ENCODE data around the gene TAF5L. TPM values are rescaled to one million over a fixed set of nuclear protein-coding genes. Genes with fewer than 3 reads are reported as not detected.
"Not testable (repeated sequence)": the region's sequence is repeated elsewhere in the genome, so short reads cannot be mapped to it uniquely, and the experiment has no call there.

TAF5L gene
- total and polyA plus RNA-seq, 10 donors = 7.0 to 24.7 (median 17.8) TPM

DNA sequence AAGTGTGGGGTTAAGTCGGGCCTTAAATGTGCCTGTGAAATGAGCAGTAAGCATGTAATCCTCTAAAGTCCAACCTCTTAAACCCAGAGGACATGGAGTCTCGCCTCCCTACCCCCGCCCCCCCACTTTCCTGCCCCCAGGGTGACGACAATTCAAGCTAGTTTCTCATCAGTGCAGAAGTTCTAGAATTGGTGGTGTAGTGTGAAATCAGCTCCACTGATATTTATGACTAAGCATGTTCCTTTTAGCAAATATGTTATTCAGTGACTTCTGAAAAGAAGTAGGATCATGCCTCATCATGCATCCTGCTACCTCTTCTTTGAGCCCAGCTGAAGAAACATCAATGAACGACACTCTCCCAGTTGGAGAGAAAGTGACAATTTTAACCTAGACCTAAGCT is 64.8 kb downstream of the TAF5L start:
- 71 to 83% (median 80%) methylated on average over 5 of the region's 5 CpGs for WGBS, 5 donors
- DNase-seq = no peak
- peaks cover 9 to 31% (median 27%) of the 10 kb centered on the region in 6 donors for H3K4me1 ChIP-seq
- TF ChIP-seq POLR2A (IDR thresholded peaks at IDR 0.05) = no peak
- TF ChIP-seq, protein P1, sequence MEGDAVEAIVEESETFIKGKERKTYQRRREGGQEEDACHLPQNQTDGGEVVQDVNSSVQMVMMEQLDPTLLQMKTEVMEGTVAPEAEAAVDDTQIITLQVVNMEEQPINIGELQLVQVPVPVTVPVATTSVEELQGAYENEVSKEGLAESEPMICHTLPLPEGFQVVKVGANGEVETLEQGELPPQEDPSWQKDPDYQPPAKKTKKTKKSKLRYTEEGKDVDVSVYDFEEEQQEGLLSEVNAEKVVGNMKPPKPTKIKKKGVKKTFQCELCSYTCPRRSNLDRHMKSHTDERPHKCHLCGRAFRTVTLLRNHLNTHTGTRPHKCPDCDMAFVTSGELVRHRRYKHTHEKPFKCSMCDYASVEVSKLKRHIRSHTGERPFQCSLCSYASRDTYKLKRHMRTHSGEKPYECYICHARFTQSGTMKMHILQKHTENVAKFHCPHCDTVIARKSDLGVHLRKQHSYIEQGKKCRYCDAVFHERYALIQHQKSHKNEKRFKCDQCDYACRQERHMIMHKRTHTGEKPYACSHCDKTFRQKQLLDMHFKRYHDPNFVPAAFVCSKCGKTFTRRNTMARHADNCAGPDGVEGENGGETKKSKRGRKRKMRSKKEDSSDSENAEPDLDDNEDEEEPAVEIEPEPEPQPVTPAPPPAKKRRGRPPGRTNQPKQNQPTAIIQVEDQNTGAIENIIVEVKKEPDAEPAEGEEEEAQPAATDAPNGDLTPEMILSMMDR (IDR thresholded peaks at IDR 0.05 in 8 of 11, conservative IDR thresholded peaks at IDR 0.05 in 3 of 11) = no peak
- TF ChIP-seq POLR2AphosphoS5 (IDR thresholded peaks at IDR 0.05) = no peak
- no peaks in the 10 kb centered on the region for H3K9me3 ChIP-seq
- intact Hi-C loops (cut with DNase I; ENCODE audit: low total_unique reads) = no loop called here
- H3K4me3 ChIP-seq = no peak overlapping the region
- H3K36me3 ChIP-seq = no peaks in the 10 kb centered on the region
- H3K27ac ChIP-seq = no peak overlapping the region
- H3K27me3 ChIP-seq (replicated peaks in 1 of 7) = no peaks in the 10 kb centered on the region

DNA sequence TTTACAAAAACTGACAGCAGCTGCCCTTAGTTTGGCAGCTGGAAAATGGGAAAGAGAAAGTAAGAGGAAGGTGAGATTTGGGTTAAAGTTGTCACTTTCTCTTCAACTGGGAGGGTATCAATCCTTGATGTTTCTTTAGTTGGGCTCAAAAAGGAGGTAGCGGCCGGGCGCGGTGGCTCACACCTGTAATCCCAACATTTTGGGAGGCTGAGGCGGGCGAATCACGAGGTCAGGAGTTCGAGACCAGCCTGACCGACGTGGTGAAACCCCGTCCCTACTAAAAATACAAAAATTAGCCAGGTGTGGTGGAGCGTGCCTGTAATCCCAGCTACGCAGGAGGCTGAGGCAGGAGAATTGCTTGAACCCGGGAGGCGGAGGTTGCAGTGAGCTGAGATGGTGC is 65.8 kb downstream of the TAF5L start:
- DNase-seq; H3K36me3 ChIP-seq; intact Hi-C loops (cut with DNase I; ENCODE audit: low total_unique reads); H3K4me3 ChIP-seq; H3K27me3 ChIP-seq (replicated peaks in 1 of 7); H3K9me3 ChIP-seq; H3K27ac ChIP-seq: not testable (repeated sequence)
- H3K4me1 ChIP-seq = peaks cover 9 to 41% (median 37%) of the 10 kb centered on the region in 6 donors
- WGBS, 5 donors = 89 to 98% (median 95%) methylated on average over 15 of the region's 15 CpGs

DNA sequence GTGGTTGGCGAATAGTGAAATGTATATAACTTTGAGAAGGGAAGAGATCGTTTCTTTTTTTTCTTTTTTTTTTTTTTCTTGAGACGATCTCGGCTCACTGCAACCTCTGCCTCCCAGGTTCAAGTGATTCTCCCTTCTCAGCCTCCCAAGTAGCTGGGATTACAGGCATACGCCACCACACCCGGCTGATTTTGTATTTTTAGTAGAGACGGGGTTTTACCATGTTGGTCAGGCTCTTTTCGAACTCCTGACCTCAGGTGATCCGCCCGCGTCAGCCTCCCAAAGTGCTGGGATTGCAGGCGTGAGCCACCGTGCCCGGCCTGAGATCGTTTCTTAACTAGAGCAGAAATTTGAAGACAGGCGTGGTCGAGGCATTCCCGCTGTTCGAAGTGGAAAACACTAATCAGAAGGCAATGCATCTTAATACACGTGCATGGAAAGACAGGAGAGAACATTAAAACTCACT is 66.6 kb downstream of the TAF5L start:
- WGBS, 5 donors = 30 to 45% (median 39%) methylated on average over 20 of the region's 20 CpGs
- Histone ChIP-seq H3K4me3 (peak overlapping the region; percentile 60 to 99 (median 94)), H3K4me1 (peaks cover 9 to 49% (median 41%) of the 10 kb centered on the region in 6 donors), H3K27ac (peak overlapping the region; percentile 80 to 94 (median 90))
- H3K27me3 ChIP-seq (replicated peaks in 1 of 7); H3K9me3 ChIP-seq; H3K36me3 ChIP-seq: not testable (repeated sequence)
- intact Hi-C loops (cut with DNase I; ENCODE audit: low total_unique reads) = loop anchor here (5.0 kb wide), 1 partner anchor 68 kb away; the partner anchor contains the start of genes TAF5L and URB2
- DNase-seq = peak; percentile 81

DNA sequence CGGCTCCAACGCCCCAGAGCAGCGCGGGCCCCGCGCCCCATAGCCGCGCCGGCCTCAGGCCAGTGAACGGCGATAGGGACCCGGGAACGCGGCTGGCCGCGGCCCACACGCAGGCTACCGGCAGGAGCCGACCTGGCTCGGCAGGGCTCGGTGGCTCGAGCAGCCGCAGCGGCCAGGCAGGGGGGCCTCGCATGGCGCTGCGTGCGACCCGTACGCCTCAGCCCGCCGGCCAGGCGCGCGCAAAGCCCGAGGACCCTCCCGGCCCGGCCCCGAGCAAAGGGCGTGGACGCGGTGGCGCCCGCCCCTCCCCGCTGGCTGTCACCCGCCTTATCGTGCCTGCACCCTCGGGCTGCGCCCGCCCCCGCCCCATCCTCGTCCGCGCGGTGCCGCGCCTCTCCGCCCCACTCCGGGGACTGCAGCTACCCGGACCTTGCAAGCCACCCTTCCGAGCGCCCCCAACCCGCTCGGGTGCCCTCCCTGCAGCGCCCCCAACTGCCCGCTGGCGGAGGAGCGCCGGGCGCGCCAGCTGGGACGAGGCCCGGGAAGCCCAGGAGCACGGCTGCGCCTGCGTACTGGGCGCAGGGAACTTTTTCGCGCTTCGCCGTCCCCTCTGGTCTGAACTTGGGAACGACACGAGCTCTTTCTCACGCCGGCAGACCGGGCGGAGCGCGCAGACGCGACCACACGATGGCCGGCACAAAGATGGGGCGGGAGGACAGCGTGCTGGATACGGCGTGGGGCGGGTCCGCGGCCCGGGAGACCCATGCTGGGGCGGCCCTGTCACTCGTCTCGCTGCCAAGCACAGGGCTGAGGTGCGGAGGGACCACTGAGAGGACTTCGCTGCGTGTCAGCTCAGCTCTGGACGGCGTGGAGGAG is 67.2 kb downstream of the TAF5L start, which contains the start of gene ABCB10:
TSS of gene ABCB10 (minus strand) at position 248 of the 876 bp plus-strand sequence. CDS start at position 193, 55 bp downstream.
- DNase-seq = peak; percentile 98
- WGBS, 5 donors = 0 to 1% (median 0%) methylated on average over 21 to 109 of the region's 109 CpGs
- intact Hi-C loops (cut with DNase I; ENCODE audit: low total_unique reads) = loop anchor here (5.0 kb wide), 1 partner anchor 69 kb away; the partner anchor contains the start of genes TAF5L and URB2
- peak within 1 kb of the TSS; percentile 60 to 99 (median 94) for H3K4me3 ChIP-seq
- peaks cover 9 to 55% (median 44%) of the 10 kb centered on the region in 6 donors for H3K4me1 ChIP-seq
- H3K27me3 ChIP-seq (replicated peaks in 1 of 7) = no peaks in the 10 kb centered on the region
- no peaks in the 10 kb centered on the region for H3K36me3 ChIP-seq
- H3K9me3 ChIP-seq = no peaks in the 10 kb centered on the region
- peak within 1 kb of the TSS; percentile 80 to 94 (median 90) for H3K27ac ChIP-seq
- TF ChIP-seq, protein P1 (IDR thresholded peaks at IDR 0.05 in 8 of 11, conservative IDR thresholded peaks at IDR 0.05 in 3 of 11) = peak; percentile 65 to 95 (median 87)
- TF ChIP-seq POLR2AphosphoS5 (IDR thresholded peaks at IDR 0.05) = peak; percentile 85 to 92 (median 90)
- peak; percentile 7 to 61 (median 10) for TF ChIP-seq POLR2A (IDR thresholded peaks at IDR 0.05)

DNA sequence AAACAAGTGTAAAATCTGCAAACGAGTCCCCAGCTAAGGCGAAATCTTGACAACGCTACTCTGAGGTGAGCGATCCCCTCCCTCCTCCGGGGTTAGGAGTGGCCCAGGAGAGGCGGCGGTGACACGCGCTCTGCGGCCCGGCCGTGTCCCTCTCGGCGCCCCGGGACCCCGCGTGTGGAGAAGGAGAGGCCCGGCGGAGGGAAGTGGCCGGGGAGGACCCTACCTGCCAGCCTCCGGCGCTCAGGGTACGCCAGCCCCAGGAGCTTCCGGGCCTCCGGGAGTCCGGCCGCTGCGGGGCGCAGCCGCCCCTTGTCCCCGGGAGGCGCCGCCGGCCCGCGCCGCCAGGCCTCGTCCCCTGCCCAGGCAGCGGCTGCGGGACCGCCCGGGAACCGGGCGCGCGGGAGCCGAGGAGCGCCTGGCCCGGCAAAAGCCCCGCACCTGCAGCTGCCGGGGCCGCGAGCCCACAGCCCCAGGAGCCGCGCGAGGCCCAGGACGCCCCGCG is 68.0 kb downstream of the TAF5L start:
- Histone ChIP-seq H3K9me3 (no peaks in the 10 kb centered on the region), H3K4me1 (peaks cover 9 to 63% (median 51%) of the 10 kb centered on the region in 6 donors), H3K27me3 (replicated peaks in 1 of 7) (no peaks in the 10 kb centered on the region), H3K27ac (peak overlapping the region; percentile 80 to 94 (median 90)), H3K4me3 (peak overlapping the region; percentile 60 to 99 (median 94)), H3K36me3 (no peaks in the 10 kb centered on the region)
- DNase-seq = peak; percentile 91
- 0 to 3% (median 0%) methylated on average over 16 to 59 of the region's 59 CpGs for WGBS, 5 donors
- TF ChIP-seq, protein P1 (IDR thresholded peaks at IDR 0.05 in 8 of 11, conservative IDR thresholded peaks at IDR 0.05 in 3 of 11) = no peak
- peak in 1 of 3 donors; percentile 29 for TF ChIP-seq POLR2AphosphoS5 (IDR thresholded peaks at IDR 0.05)
- intact Hi-C loops (cut with DNase I; ENCODE audit: low total_unique reads) = loop anchor here (5.0 kb wide), 1 partner anchor 69 kb away; the partner anchor contains the start of genes TAF5L and URB2

Measured in spleen (tissue), 11 donors.